GM12878 (cell line): ENCODE data around the gene ENG. TPM values are rescaled to one million over a fixed set of nuclear protein-coding genes. Genes with fewer than 3 reads are reported as not detected.

ENCODE experiments used
- CEBPZ ChIP-seq: fragments of 150-350 bp; IDR thresholded peaks from 2 replicates; pipeline ENCODE4 v1.6.1; 2016; ENCODE audit warnings: low read depth, low read length
- DPF2 ChIP-seq: fragments of 450-650 bp; IDR thresholded peaks from 2 replicates; pipeline ENCODE4 v1.6.1; 2017; ENCODE audit warnings: mild to moderate bottlenecking
- EGR1 ChIP-seq, 2 experiments: IDR thresholded peaks; 1 replicate in 1 of 2; 2 replicates in 1 of 2; pipeline ENCODE4 v1.6.1; 2011 to 2012; ENCODE audit warnings: low read depth in 2 of 2, low read length in 2 of 2, borderline replicate concordance in 1 of 2, mild to moderate bottlenecking in 1 of 2, moderate library complexity in 1 of 2
- HCFC1 ChIP-seq: fragments of 150-350 bp; IDR thresholded peaks from 2 replicates; pipeline ENCODE4 v1.6.1; 2014; ENCODE audit warnings: low read length
- HDAC2 ChIP-seq: fragments of 200-600 bp; sonication (generic); IDR thresholded peaks from 2 replicates; pipeline ENCODE4 v1.6.1; 2017
- IKZF1 ChIP-seq: fragments of 450-650 bp; conservative IDR thresholded peaks from 2 replicates; pipeline ENCODE4 v1.6.1; 2017; ENCODE audit warnings: antibody characterized with exemption, mild to moderate bottlenecking
- KDM1A ChIP-seq: fragments of 200-600 bp; sonication (generic); IDR thresholded peaks from 2 replicates; pipeline ENCODE4 v1.6.1; 2016; ENCODE audit warnings: borderline replicate concordance
- MEF2A ChIP-seq: IDR thresholded peaks from 2 replicates; pipeline ENCODE4 v1.6.1; 2011; ENCODE audit warnings: low read depth, mild to moderate bottlenecking, low read length, moderate library complexity; ENCODE audit not compliant: insufficient read depth
- NR2F1 ChIP-seq: fragments of 450-650 bp; conservative IDR thresholded peaks from 2 replicates; pipeline ENCODE4 v1.6.1; 2017; ENCODE audit warnings: mild to moderate bottlenecking
- SMARCA5 ChIP-seq: fragments of 450-650 bp; IDR thresholded peaks from 2 replicates; pipeline ENCODE4 v1.6.1; 2017; ENCODE audit warnings: mild to moderate bottlenecking
- STAT1 ChIP-seq: fragments of 450-650 bp; conservative IDR thresholded peaks from 2 replicates; pipeline ENCODE4 v1.6.1; 2014; ENCODE audit warnings: antibody characterized with exemption, mild to moderate bottlenecking
- TCF3 ChIP-seq: IDR thresholded peaks from 2 replicates; pipeline ENCODE4 v1.6.1; 2012; ENCODE audit warnings: low read depth, mild to moderate bottlenecking, low read length, borderline replicate concordance; ENCODE audit not compliant: insufficient read depth
- ZNF592 ChIP-seq: fragments of 450-650 bp; IDR thresholded peaks from 2 replicates; pipeline ENCODE4 v1.6.1; 2017; ENCODE audit warnings: mild to moderate bottlenecking, moderate library complexity
- ZZZ3 ChIP-seq: IDR thresholded peaks from 2 replicates; pipeline ENCODE4 v1.6.1; 2011; ENCODE audit warnings: low read depth; ENCODE audit not compliant: control insufficient read depth, insufficient read length
- polyA plus RNA-seq, 11 experiments: library from polyadenylated mRNA; depleted of rRNA in 4 of 11; unstranded in 6 of 11; stranded (reverse) in 5 of 11; fragments of >200 nt; fragmentation: Nextera tagmentation in 4 of 11; fragmentation: Illumina TruSeq in 1 of 11; extraction: Ambion mirVana in 4 of 11; extraction: Trizol in 1 of 11; gene quantifications; 1 replicate in 1 of 11; 2 replicates in 10 of 11; pipeline versions ENCODE4 v1.2.1 to v1.2.3, GENCODE V29; 2011 to 2016; ENCODE audit warnings: inconsistent platforms in 2 of 11, missing spikeins in 2 of 11, low read depth in 1 of 11
- total RNA-seq, 4 experiments: library from RNA; depleted of rRNA in 3 of 4; stranded (reverse); fragments of >200 nt in 3 of 4; fragmentation: Illumina TruSeq in 1 of 4; extraction: Trizol in 1 of 4; gene quantifications; 2 replicates each; pipeline versions ENCODE4 v1.2.1 to v1.2.3, GENCODE V29; 2013 to 2021
- TF ChIP-seq, protein P1 (sequence below): fragments of 450-650 bp; conservative IDR thresholded peaks from 2 replicates; pipeline ENCODE4 v1.6.1; 2017; ENCODE audit warnings: mild to moderate bottlenecking, moderate library complexity
- TF ChIP-seq, protein P2 (sequence below): fragments of 450-650 bp; IDR thresholded peaks from 2 replicates; pipeline ENCODE4 v1.6.1; 2018; ENCODE audit warnings: borderline replicate concordance, mild to moderate bottlenecking; ENCODE audit not compliant: partially characterized antibody

ENG gene
- total and polyA plus RNA-seq, 10 of the 15 experiments (the other 5 are each of a cell fraction or from before 2014, with no cell fraction given), result 0.14 to 10.1 (median 2.0) TPM

- TF ChIP-seq TCF3 (no peak), HDAC2 (no peak), MEF2A (0 out of 2 replicates have a peak, but pooled peaks have one; percentile 16), NR2F1 (0 out of 2 replicates have a peak, but pooled peaks have one; percentile 20), SMARCA5 (peak; percentile 56), IKZF1 (peak; percentile 90), ZNF592 (0 out of 2 replicates have a peak, but pooled peaks have one; percentile 40), EGR1 (IDR thresholded peaks at IDR 0.05; ENCODE audit: borderline replicate concordance in 1 of 2, low read depth in 2 of 2, low read length in 2 of 2) (peak in 1 of 2 experiments; percentile 57; a peak in 2 of 3 replicates), DPF2 (peak; percentile 85), CEBPZ (no peak), KDM1A (no peak), STAT1 (0 out of 2 replicates have a peak, but pooled peaks have one; percentile 28), HCFC1 (peak; percentile 82), ZZZ3 (no peak)
- TF ChIP-seq, protein P1, sequence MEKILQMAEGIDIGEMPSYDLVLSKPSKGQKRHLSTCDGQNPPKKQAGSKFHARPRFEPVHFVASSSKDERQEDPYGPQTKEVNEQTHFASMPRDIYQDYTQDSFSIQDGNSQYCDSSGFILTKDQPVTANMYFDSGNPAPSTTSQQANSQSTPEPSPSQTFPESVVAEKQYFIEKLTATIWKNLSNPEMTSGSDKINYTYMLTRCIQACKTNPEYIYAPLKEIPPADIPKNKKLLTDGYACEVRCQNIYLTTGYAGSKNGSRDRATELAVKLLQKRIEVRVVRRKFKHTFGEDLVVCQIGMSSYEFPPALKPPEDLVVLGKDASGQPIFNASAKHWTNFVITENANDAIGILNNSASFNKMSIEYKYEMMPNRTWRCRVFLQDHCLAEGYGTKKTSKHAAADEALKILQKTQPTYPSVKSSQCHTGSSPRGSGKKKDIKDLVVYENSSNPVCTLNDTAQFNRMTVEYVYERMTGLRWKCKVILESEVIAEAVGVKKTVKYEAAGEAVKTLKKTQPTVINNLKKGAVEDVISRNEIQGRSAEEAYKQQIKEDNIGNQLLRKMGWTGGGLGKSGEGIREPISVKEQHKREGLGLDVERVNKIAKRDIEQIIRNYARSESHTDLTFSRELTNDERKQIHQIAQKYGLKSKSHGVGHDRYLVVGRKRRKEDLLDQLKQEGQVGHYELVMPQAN, result peak; percentile 76
- TF ChIP-seq, protein P2, sequence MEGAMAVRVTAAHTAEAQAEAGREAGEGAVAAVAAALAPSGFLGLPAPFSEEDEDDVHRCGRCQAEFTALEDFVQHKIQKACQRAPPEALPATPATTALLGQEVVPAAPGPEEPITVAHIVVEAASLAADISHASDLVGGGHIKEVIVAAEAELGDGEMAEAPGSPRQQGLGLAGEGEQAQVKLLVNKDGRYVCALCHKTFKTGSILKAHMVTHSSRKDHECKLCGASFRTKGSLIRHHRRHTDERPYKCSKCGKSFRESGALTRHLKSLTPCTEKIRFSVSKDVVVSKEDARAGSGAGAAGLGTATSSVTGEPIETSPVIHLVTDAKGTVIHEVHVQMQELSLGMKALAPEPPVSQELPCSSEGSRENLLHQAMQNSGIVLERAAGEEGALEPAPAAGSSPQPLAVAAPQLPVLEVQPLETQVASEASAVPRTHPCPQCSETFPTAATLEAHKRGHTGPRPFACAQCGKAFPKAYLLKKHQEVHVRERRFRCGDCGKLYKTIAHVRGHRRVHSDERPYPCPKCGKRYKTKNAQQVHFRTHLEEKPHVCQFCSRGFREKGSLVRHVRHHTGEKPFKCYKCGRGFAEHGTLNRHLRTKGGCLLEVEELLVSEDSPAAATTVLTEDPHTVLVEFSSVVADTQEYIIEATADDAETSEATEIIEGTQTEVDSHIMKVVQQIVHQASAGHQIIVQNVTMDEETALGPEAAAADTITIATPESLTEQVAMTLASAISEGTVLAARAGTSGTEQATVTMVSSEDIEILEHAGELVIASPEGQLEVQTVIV, result no peak
Observed at GRCh38 chr9:127785933-127786772, 68.3 kb downstream of the ENG start, which contains the start of gene CDK9 (continued).
